Prostate gland (tissue), 1 donor: Measurements from ENCODE around the gene MGAT4A.

Experiments used
- POLR2A ChIP-seq: fragments of 450-650 bp; IDR thresholded peaks from one replicate; pipeline ENCODE4 v1.6.1; 2016; ENCODE audit warnings: antibody characterized with exemption, mild to moderate bottlenecking
- POLR2AphosphoS5 ChIP-seq: sonication (generic); formaldehyde crosslinking; IDR thresholded peaks from one replicate; pipeline ENCODE4 v1.6.1; 2017; ENCODE audit warnings: antibody characterized with exemption

DNA sequence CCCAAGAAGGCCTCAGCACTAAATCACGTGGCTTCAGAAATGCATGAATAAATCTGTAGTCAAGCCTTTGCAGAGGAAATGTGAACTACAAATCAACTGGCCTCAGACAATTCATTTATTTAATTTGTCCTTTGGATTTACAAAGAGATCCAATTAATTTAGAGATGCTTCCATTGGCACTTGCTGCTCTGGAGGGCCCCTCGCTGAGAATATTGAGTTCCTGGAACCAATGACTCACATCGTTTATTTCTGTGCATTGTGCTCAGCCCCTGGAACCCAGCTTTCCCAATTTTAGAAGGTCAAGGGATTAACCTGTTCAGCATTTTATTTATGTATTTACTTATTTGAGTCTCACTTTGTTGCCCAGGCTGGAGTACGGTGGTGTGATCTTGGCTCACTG is 47.2 kb upstream of the MGAT4A start:
- TF ChIP-seq POLR2A, result no peak
- TF ChIP-seq POLR2AphosphoS5, result no peak
